ENCODE measurements around the gene TPRG1.

DNA sequence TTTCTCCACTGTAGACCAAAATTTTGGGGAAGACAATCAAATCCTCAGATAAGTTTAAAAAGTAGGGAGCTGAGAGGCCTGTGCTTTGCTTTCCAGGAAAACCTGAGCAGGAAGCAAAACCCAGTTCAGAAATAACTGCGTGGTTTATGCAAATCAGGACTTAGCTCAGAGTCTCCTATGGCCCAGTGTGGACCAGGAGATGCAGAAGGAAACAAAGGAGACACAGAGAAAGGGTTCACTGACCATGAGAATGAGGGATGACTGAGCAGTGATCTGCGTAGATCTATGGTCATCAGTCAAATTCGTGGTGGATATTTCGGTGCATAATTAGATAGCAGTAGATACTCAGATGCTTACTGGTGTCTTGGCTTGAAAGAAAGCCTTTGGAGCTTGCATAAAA, 196.6 kb downstream of the TPRG1 start:
- TF ChIP-seq, protein P1, sequence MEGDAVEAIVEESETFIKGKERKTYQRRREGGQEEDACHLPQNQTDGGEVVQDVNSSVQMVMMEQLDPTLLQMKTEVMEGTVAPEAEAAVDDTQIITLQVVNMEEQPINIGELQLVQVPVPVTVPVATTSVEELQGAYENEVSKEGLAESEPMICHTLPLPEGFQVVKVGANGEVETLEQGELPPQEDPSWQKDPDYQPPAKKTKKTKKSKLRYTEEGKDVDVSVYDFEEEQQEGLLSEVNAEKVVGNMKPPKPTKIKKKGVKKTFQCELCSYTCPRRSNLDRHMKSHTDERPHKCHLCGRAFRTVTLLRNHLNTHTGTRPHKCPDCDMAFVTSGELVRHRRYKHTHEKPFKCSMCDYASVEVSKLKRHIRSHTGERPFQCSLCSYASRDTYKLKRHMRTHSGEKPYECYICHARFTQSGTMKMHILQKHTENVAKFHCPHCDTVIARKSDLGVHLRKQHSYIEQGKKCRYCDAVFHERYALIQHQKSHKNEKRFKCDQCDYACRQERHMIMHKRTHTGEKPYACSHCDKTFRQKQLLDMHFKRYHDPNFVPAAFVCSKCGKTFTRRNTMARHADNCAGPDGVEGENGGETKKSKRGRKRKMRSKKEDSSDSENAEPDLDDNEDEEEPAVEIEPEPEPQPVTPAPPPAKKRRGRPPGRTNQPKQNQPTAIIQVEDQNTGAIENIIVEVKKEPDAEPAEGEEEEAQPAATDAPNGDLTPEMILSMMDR (IDR thresholded peaks at IDR 0.05; ENCODE audit: low read depth, low read length, poor library complexity, severe bottlenecking): no peak
- no peak for TF ChIP-seq EZH2phosphoT487 (IDR thresholded peaks at IDR 0.05; ENCODE audit: borderline replicate concordance, low read length)

All from DOHH2 (cell line).